ENCODE measurements around the gene MOBP.
"Not testable (repeated sequence)": the region's sequence is repeated elsewhere in the genome, so short reads cannot be mapped to it uniquely, and the experiment has no call there.

Gene MOBP

GRCh38 chr3:39447637-39448483 is 19.6 kb upstream of the MOBP start:
- no peaks in the 10 kb centered on the region for H3K9me3 Mint-ChIP-seq
- TF ChIP-seq, protein P1, sequence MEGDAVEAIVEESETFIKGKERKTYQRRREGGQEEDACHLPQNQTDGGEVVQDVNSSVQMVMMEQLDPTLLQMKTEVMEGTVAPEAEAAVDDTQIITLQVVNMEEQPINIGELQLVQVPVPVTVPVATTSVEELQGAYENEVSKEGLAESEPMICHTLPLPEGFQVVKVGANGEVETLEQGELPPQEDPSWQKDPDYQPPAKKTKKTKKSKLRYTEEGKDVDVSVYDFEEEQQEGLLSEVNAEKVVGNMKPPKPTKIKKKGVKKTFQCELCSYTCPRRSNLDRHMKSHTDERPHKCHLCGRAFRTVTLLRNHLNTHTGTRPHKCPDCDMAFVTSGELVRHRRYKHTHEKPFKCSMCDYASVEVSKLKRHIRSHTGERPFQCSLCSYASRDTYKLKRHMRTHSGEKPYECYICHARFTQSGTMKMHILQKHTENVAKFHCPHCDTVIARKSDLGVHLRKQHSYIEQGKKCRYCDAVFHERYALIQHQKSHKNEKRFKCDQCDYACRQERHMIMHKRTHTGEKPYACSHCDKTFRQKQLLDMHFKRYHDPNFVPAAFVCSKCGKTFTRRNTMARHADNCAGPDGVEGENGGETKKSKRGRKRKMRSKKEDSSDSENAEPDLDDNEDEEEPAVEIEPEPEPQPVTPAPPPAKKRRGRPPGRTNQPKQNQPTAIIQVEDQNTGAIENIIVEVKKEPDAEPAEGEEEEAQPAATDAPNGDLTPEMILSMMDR (IDR thresholded peaks at IDR 0.05; ENCODE audit: unreplicated experiment in 3 of 3) = peak; percentile 87 to 89 (median 88)
- H3K36me3 Mint-ChIP-seq (ENCODE audit: low read depth) = no peaks in the 10 kb centered on the region
- H3K27ac Mint-ChIP-seq = no peak overlapping the region
- H3K4me1 Mint-ChIP-seq = no peaks in the 10 kb centered on the region
- H3K4me3 Mint-ChIP-seq = no peak overlapping the region
- H3K27me3 Mint-ChIP-seq (ENCODE audit: low read depth) = no peaks in the 10 kb centered on the region

DNA sequence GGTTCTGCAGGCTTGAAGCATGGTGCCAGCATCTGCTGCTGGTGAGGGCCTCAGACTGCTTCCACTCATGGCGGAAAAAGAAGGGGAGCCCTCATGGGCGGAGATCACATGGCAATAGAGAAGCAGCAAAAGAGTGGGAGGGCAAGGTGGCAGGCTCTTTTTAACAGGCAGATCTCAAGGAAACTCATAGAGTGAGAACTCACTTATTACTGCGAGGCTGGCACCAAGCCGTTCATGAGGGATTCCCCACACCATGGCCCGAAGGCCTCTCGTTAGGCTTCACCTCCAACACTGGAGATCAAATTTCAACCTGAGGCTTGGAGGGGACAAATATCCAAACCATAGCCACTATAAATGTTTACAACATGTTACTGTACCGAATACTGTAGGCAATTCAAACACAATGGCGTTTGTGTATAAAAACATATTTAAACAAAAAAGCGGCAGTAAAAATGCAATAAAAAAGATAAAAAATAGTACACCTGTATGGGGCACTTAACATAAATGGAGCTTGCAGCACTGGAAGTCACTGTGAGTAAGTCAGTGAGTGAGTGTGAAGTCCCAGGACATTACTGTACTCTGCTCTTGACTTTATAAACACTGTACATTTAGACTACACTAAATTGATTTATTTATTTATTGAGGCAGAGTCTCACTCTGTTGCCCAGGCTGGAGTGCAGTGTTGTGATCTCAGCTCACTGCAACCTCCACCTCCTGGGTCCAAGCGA is 18.8 kb upstream of the MOBP start:
- no peaks in the 10 kb centered on the region for H3K27me3 Mint-ChIP-seq (ENCODE audit: low read depth)
- TF ChIP-seq, protein P1 (IDR thresholded peaks at IDR 0.05; ENCODE audit: unreplicated experiment in 3 of 3) = no peak
- no peak overlapping the region for H3K27ac Mint-ChIP-seq
- no peaks in the 10 kb centered on the region for H3K36me3 Mint-ChIP-seq (ENCODE audit: low read depth)
- no peaks in the 10 kb centered on the region for H3K4me1 Mint-ChIP-seq
- no peaks in the 10 kb centered on the region for H3K9me3 Mint-ChIP-seq
- no peak overlapping the region for H3K4me3 Mint-ChIP-seq

DNA sequence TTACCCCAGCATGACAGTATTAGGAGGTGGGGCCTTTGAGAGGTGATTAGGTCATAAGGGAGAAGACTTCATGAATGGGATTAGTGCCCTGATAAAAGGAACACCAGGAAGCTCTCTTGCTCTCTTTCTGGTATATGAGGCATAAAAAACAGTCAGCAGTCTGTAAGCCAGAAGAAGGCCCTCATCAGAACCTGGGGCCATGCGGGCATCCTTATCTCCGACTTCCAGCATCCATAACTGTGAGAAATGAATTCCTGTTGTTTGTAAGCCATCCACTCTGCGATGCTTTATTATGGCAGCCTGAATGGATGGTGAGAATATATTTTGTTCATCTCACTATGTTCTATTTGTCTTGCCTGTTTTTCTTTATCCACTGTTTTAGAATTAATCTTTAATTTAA is 17.7 kb upstream of the MOBP start:
- H3K4me3 Mint-ChIP-seq = no peak overlapping the region
- H3K27me3 Mint-ChIP-seq (ENCODE audit: low read depth) = no peaks in the 10 kb centered on the region
- no peaks in the 10 kb centered on the region for H3K36me3 Mint-ChIP-seq (ENCODE audit: low read depth)
- no peak overlapping the region for H3K27ac Mint-ChIP-seq
- no peaks in the 10 kb centered on the region for H3K4me1 Mint-ChIP-seq
- H3K9me3 Mint-ChIP-seq = no peaks in the 10 kb centered on the region
- TF ChIP-seq, protein P1 (IDR thresholded peaks at IDR 0.05; ENCODE audit: unreplicated experiment in 3 of 3) = no peak

DNA sequence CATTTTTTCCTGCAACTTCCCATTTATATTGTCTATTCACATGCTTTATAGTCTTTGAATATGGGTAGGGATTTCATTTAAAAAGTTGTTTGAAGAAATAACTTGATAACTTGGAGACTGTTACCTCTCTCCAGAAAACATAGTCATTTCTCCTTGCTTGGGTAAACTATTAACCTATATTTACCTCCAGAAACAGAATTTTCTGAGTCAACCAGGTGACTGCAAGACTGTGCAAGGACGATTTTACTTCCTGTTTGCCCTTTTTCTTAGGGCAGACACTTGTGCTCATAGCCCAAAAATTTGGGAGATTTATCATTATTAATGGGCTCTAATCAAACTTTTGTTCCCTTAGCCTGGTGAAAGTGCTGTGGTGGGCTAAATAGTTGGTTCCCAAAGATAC is 14.3 kb upstream of the MOBP start:
- H3K4me1 Mint-ChIP-seq = no peaks in the 10 kb centered on the region
- H3K36me3 Mint-ChIP-seq (ENCODE audit: low read depth) = no peaks in the 10 kb centered on the region
- TF ChIP-seq, protein P1 (IDR thresholded peaks at IDR 0.05; ENCODE audit: unreplicated experiment in 3 of 3) = no peak
- H3K9me3 Mint-ChIP-seq = no peaks in the 10 kb centered on the region
- no peaks in the 10 kb centered on the region for H3K27me3 Mint-ChIP-seq (ENCODE audit: low read depth)
- no peak overlapping the region for H3K4me3 Mint-ChIP-seq
- H3K27ac Mint-ChIP-seq = peak overlapping the region in 1 of 3 experiments; percentile 16

DNA sequence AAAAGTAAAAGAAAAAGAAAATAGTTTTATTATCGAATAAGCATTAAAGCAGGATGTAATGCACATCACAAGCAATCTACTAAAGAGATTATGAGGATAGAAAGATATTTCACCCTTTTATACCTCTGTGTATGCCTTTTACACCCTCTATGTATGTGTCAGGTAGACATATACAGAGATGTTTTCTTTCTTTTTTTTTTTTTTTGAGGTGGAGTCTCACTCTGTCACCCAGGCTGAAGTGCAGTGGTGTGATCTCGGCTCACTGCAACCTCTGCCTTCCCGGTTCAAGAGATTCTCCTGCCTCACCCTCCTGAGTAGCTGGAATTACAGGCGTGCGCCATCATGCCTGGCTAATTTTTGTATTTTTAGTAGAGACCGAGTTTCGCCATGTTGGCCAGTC is 13.6 kb upstream of the MOBP start:
- not testable (repeated sequence) for H3K27ac Mint-ChIP-seq; H3K36me3 Mint-ChIP-seq (ENCODE audit: low read depth); H3K9me3 Mint-ChIP-seq; H3K27me3 Mint-ChIP-seq (ENCODE audit: low read depth); H3K4me1 Mint-ChIP-seq; H3K4me3 Mint-ChIP-seq

DNA sequence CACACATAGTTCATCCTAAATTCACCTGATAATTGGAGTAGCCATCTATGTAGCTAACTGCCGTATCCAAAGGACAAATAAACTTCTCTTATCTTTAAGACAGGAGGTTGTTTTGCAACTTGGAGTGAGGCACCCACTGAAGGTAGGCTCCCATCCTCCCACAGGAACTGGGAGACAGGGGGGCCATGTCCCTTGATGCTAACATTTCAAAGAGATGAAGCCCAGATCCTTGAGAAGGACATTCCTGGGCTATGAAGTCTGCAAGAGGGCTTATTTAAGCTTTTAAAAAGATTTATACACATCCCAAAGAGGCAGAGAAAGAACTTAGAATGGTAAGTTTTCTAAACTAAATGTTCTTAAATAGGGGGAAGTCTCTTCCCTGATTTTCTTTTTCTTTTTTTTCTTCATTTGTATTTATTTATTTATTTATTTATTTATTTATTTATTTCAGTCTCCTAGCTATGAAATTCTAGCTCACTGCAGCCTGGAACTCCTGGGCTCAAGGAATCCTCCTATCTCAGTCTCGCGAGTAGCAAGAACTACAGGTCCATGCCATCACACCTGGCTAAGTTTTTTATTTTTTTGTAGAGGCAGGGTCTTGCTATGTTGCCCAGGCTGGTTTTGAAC is 12.8 kb upstream of the MOBP start:
- TF ChIP-seq, protein P1 (IDR thresholded peaks at IDR 0.05; ENCODE audit: unreplicated experiment in 3 of 3) = no peak
- Mint-ChIP-seq H3K9me3 (no peaks in the 10 kb centered on the region), H3K4me1 (no peaks in the 10 kb centered on the region), H3K36me3 (ENCODE audit: low read depth) (no peaks in the 10 kb centered on the region), H3K4me3 (no peak overlapping the region), H3K27me3 (ENCODE audit: low read depth) (no peaks in the 10 kb centered on the region), H3K27ac (no peak overlapping the region)

Data from nephron (organoid).